T47D (cell line): ENCODE data around the gene KRTAP10-5.

Experiments used
- DNase-seq, 2 experiments: peaks; one replicate each; pipeline versions ENCODE4 v3.0.0 to v3.0.0-alpha.2; 2011 to 2012; ENCODE audit warnings: low read depth in 1 of 2, low spot score in 1 of 2
- JUND ChIP-seq: IDR thresholded peaks from 2 replicates; pipeline ENCODE4 v1.6.1; 2012; ENCODE audit warnings: low read depth
- in situ Hi-C: cut with HindIII; loops from 2 replicates; pipeline ENCODE4 v1.10.0; 2016; ENCODE audit warnings: low sequenced_read_pairs, low pct_unique_long_range_greater_than_20kb

The KRTAP10-5 gene

GRCh38 chr21:44530221-44530902 is 50.0 kb downstream of the KRTAP10-5 start:
- DNase-seq, result no peak
- in situ Hi-C loops, result no loop called here
- TF ChIP-seq JUND, result no peak

GRCh38 chr21:44529503-44530125 is 50.8 kb downstream of the KRTAP10-5 start:
- TF ChIP-seq JUND, result no peak
- in situ Hi-C loops, result no loop called here

More at GRCh38 chr21:44529503-44530125, 50.8 kb downstream of the KRTAP10-5 start:
- no peak for DNase-seq
